ENCODE data around the gene NUDT21. TPM values are rescaled to one million over a fixed set of nuclear protein-coding genes. Genes with fewer than 3 reads are reported as not detected.

The NUDT21 gene
- total RNA-seq, 1 experiment from 2014 or later, result 305 TPM

GRCh38 chr16:56426585-56426984 lies 24.5 kb downstream of the NUDT21 start:
- H3K36me3 ChIP-seq (ENCODE audit: control insufficient read depth, insufficient read depth, low read length), result no peaks in the 10 kb centered on the region; the same call in 1 of the 2 replicates
- no peak overlapping the region for H3K27ac Mint-ChIP-seq (ENCODE audit: unreplicated experiment)
- H3K4me3 Mint-ChIP-seq (ENCODE audit: unreplicated experiment), result peak overlapping the region; percentile 31
- H3K9me3 Mint-ChIP-seq (ENCODE audit: unreplicated experiment), result no peaks in the 10 kb centered on the region
- no peaks in the 10 kb centered on the region for H3K27me3 ChIP-seq (replicated peaks; ENCODE audit: control insufficient read depth, insufficient read depth, low read length)
- DNase-seq, result no peak
- H3K4me1 ChIP-seq, result peaks cover 25% of the 10 kb centered on the region
- TF ChIP-seq, protein P1, sequence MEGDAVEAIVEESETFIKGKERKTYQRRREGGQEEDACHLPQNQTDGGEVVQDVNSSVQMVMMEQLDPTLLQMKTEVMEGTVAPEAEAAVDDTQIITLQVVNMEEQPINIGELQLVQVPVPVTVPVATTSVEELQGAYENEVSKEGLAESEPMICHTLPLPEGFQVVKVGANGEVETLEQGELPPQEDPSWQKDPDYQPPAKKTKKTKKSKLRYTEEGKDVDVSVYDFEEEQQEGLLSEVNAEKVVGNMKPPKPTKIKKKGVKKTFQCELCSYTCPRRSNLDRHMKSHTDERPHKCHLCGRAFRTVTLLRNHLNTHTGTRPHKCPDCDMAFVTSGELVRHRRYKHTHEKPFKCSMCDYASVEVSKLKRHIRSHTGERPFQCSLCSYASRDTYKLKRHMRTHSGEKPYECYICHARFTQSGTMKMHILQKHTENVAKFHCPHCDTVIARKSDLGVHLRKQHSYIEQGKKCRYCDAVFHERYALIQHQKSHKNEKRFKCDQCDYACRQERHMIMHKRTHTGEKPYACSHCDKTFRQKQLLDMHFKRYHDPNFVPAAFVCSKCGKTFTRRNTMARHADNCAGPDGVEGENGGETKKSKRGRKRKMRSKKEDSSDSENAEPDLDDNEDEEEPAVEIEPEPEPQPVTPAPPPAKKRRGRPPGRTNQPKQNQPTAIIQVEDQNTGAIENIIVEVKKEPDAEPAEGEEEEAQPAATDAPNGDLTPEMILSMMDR (IDR thresholded peaks at IDR 0.05; ENCODE audit: insufficient read depth in 1 of 2, low read depth in 1 of 2, low read length in 1 of 2, severe bottlenecking in 1 of 2, unreplicated experiment in 1 of 2), result no peak
- H3K9me3 ChIP-seq, result no peaks in the 10 kb centered on the region
- CTCF ChIA-PET, result no interaction called here
- peaks cover 21% of the 10 kb centered on the region for H3K36me3 Mint-ChIP-seq (ENCODE audit: insufficient read depth, unreplicated experiment)
- intact Hi-C loops (cut with micrococcal nuclease; ENCODE audit: unreplicated experiment), result no loop called here
- BruUV-seq (replicated peaks), result no TSS peak
- H3K4me3 ChIP-seq (ENCODE audit: low read depth, low read length), result no peak overlapping the region
- H3K27me3 Mint-ChIP-seq (ENCODE audit: insufficient read depth, unreplicated experiment), result no peaks in the 10 kb centered on the region
- POLR2A ChIA-PET, result interaction anchor here (1.2 kb wide), 1 partner anchor 24 kb away, joined by 6 read pairs; the partner anchor contains the start of genes NUDT21 and OGFOD1
- H3K4me1 Mint-ChIP-seq (ENCODE audit: low read depth, unreplicated experiment), result peaks cover 23% of the 10 kb centered on the region

GRCh38 chr16:56425439-56425832 lies 25.7 kb downstream of the NUDT21 start, which contains the start of gene AMFR:
TSS of gene AMFR (minus strand) at chr16:56425545. CDS start at chr16:56425327, 218 bp downstream.
- peaks cover 27% of the 10 kb centered on the region for H3K4me1 Mint-ChIP-seq (ENCODE audit: low read depth, unreplicated experiment)
- TF ChIP-seq, protein P1 (IDR thresholded peaks at IDR 0.05; ENCODE audit: insufficient read depth in 1 of 2, low read depth in 1 of 2, low read length in 1 of 2, severe bottlenecking in 1 of 2, unreplicated experiment in 1 of 2), result peak; percentile 25 to 30
- peak within 1 kb of the TSS; percentile 90 for H3K4me3 Mint-ChIP-seq (ENCODE audit: unreplicated experiment)
- ChIA-PET CTCF (no interaction called here), POLR2A (no interaction called here)
- H3K9me3 Mint-ChIP-seq (ENCODE audit: unreplicated experiment), result no peaks in the 10 kb centered on the region
- H3K4me1 ChIP-seq, result peaks cover 25% of the 10 kb centered on the region
- DNase-seq, result peak; percentile 65 to 91
- peaks cover 13% of the 10 kb centered on the region for H3K36me3 Mint-ChIP-seq (ENCODE audit: insufficient read depth, unreplicated experiment)
- H3K4me3 ChIP-seq (ENCODE audit: low read depth, low read length), result peak within 1 kb of the TSS; percentile 81
- H3K9me3 ChIP-seq, result no peaks in the 10 kb centered on the region
- no TSS peak for BruUV-seq (replicated peaks)
- no peaks in the 10 kb centered on the region for H3K27me3 ChIP-seq (replicated peaks; ENCODE audit: control insufficient read depth, insufficient read depth, low read length)
- H3K36me3 ChIP-seq (ENCODE audit: control insufficient read depth, insufficient read depth, low read length), result no peaks in the 10 kb centered on the region; the same call in 1 of the 2 replicates
- no peaks in the 10 kb centered on the region for H3K27me3 Mint-ChIP-seq (ENCODE audit: insufficient read depth, unreplicated experiment)
- H3K27ac Mint-ChIP-seq (ENCODE audit: unreplicated experiment), result peak within 1 kb of the TSS; percentile 68
- intact Hi-C loops (cut with micrococcal nuclease; ENCODE audit: unreplicated experiment), result loop anchor here (1.0 kb wide), 1 partner anchor 26 kb away; the partner anchor contains the start of genes NUDT21 and OGFOD1

DNA sequence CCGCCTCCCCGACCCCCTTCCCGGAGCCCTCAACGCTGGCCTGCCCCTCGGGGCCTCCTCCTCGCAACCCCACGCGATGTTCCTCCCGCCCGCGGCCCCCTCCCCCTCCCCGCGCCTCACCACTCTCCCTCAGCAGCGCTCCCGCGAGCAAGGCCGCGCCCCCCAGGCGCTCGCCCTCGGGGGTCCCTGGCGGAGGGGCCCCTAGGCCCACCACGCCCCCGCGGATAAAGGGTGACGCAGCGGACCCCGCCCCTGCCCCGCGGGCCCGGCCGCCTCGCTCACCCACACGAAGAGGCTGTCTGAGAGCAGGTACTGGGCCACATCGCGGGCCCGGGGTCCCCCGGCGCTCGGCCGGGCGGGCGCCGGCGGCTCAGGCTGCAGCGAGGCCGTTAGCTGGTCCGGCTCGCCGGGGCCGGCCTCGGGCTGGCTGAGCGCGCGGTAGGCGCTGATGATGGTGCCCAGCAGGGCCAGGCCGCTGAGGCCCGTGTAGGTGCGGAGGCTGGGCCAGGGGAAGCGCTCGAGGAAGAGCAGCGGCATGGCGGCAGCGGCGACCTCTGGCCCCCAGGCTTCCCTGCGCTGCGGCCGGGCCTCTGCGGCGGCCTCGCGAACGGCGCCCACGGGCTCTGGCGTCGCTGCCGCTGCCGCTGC lies 26.2 kb downstream of the NUDT21 start:
- Mint-ChIP-seq H3K4me3 (ENCODE audit: unreplicated experiment) (peak overlapping the region; percentile 90), H3K4me1 (ENCODE audit: low read depth, unreplicated experiment) (peaks cover 32% of the 10 kb centered on the region), H3K36me3 (ENCODE audit: insufficient read depth, unreplicated experiment) (peaks cover 14% of the 10 kb centered on the region), H3K27ac (ENCODE audit: unreplicated experiment) (peak overlapping the region; percentile 68), H3K27me3 (ENCODE audit: insufficient read depth, unreplicated experiment) (no peaks in the 10 kb centered on the region), H3K9me3 (ENCODE audit: unreplicated experiment) (no peaks in the 10 kb centered on the region)
- ChIA-PET CTCF (no interaction called here), POLR2A (interaction anchor here (1.6 kb wide), 1 partner anchor 26 kb away, joined by 6 read pairs; the partner anchor contains the start of genes NUDT21 and OGFOD1)
- Histone ChIP-seq H3K36me3 (ENCODE audit: control insufficient read depth, insufficient read depth, low read length) (no peaks in the 10 kb centered on the region; the same call in 1 of the 2 replicates), H3K4me1 (peaks cover 25% of the 10 kb centered on the region), H3K9me3 (no peaks in the 10 kb centered on the region), H3K4me3 (ENCODE audit: low read depth, low read length) (peak overlapping the region; percentile 81), H3K27me3 (replicated peaks; ENCODE audit: control insufficient read depth, insufficient read depth, low read length) (no peaks in the 10 kb centered on the region)
- no peak for DNase-seq
- intact Hi-C loops (cut with micrococcal nuclease; ENCODE audit: unreplicated experiment), result loop anchor here (1.0 kb wide), 1 partner anchor 26 kb away; the partner anchor contains the start of genes NUDT21 and OGFOD1
- TF ChIP-seq, protein P1 (IDR thresholded peaks at IDR 0.05; ENCODE audit: insufficient read depth in 1 of 2, low read depth in 1 of 2, low read length in 1 of 2, severe bottlenecking in 1 of 2, unreplicated experiment in 1 of 2), result no peak
- BruUV-seq (replicated peaks), result no TSS peak
